Measurements from ENCODE around the gene CTIF. TPM values are rescaled to one million over a fixed set of nuclear protein-coding genes. Genes with fewer than 3 reads are reported as not detected.

The CTIF gene
- total RNA-seq, 4 donors from 2014 or later = 16.6 to 116 (median 34.5) TPM

DNA sequence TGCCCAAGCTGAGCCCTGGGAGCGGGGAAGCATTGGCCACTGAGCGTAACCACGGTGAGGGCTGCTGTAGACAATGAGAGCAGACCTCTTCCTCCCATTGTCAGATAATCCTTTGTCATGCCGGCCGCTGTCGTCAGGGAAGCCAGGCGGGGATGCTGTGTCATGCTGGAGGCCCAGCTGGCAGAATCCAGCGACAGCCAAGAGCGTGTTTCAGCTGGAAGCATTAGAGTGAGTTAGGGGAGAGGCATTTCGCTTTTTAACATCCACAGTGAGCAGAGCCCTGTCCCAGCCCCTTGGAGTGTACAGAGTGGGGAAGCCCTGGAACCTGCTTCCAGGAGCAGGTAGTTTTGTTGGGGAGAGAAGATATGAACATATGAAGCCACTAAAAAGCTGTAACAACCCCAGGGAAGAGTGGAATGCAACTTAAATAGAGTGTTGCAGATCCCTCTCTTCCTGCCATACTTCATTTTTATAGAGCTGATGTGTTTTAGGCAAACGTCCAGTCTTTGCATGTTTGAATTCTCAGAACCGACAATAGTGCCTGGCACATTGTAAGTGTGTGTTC lies 7.0 kb downstream of the CTIF start:
- Histone ChIP-seq H3K4me1 (peaks cover 0 to 21% (median 2%) of the 10 kb centered on the region in 4 donors), H3K27ac (peak overlapping the region in 2 of 4 donors; percentile 8 to 45)
- DNase-seq = no peak

DNA sequence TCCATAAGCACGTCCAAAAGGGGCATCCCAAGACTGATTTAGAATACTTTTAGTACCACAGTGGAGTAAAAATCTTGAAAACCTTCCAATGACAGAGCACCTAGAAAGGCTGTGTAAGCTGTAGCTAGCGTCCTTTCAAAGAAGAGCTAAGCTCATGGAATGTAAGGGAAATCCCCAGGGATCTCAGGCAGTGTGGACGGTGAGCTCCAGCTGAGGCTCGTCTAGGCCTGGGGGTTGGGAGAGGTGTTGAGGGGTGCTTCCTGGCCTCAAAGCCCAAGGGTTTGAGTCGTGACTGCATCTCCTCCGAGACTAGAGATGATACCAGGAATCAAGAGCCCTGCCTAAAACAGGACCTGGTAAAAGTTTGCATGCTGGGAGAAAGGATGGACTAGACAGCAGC lies 7.6 kb downstream of the CTIF start:
- Histone ChIP-seq H3K27ac (peak overlapping the region in 1 of 4 donors; percentile 45), H3K36me3 (no peaks in the 10 kb centered on the region), H3K4me3 (no peak overlapping the region), H3K27me3 (no peaks in the 10 kb centered on the region), H3K9me3 (no peaks in the 10 kb centered on the region), H3K4me1 (peaks cover 0 to 21% (median 2%) of the 10 kb centered on the region in 4 donors)
- no peak for DNase-seq
- TF ChIP-seq, protein P1, sequence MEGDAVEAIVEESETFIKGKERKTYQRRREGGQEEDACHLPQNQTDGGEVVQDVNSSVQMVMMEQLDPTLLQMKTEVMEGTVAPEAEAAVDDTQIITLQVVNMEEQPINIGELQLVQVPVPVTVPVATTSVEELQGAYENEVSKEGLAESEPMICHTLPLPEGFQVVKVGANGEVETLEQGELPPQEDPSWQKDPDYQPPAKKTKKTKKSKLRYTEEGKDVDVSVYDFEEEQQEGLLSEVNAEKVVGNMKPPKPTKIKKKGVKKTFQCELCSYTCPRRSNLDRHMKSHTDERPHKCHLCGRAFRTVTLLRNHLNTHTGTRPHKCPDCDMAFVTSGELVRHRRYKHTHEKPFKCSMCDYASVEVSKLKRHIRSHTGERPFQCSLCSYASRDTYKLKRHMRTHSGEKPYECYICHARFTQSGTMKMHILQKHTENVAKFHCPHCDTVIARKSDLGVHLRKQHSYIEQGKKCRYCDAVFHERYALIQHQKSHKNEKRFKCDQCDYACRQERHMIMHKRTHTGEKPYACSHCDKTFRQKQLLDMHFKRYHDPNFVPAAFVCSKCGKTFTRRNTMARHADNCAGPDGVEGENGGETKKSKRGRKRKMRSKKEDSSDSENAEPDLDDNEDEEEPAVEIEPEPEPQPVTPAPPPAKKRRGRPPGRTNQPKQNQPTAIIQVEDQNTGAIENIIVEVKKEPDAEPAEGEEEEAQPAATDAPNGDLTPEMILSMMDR (IDR thresholded peaks at IDR 0.05) = no peak
- TF ChIP-seq POLR2A (IDR thresholded peaks at IDR 0.05) = no peak

More for the DNA sequence above, 7.0 kb downstream of the CTIF start:
- H3K9me3 ChIP-seq = no peaks in the 10 kb centered on the region
- H3K36me3 ChIP-seq = no peaks in the 10 kb centered on the region
- H3K27me3 ChIP-seq = no peaks in the 10 kb centered on the region
- H3K4me3 ChIP-seq = no peak overlapping the region
- TF ChIP-seq, protein P1 (IDR thresholded peaks at IDR 0.05) = no peak
- TF ChIP-seq POLR2A (IDR thresholded peaks at IDR 0.05) = no peak

DNA sequence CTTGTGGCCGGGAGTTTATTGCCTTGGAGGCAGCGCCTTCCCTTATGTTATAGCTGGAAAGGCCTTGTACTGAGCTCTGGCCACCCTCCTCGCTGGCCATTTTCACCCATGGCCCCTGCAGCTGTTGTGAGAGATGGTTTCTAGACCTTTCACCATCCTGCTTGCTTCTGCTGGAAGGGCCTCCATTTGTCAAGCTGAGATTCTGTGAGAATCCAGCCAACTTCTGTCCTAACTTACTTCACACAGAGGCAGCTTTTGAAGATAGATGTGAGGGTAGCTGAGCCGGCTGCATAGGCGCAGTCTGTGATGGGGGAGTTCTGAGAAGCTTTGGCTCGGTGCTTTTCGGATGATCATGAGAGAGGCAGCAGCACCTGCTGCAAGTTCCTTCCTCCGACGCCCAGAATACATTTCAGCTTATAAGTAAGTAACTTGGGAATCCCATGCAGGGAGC lies 8.7 kb downstream of the CTIF start:
- no peaks in the 10 kb centered on the region for H3K36me3 ChIP-seq
- TF ChIP-seq, protein P1 (IDR thresholded peaks at IDR 0.05) = no peak
- TF ChIP-seq POLR2A (IDR thresholded peaks at IDR 0.05) = no peak
- H3K27ac ChIP-seq = peak overlapping the region in 2 of 4 donors; percentile 25 to 43
- H3K4me1 ChIP-seq = peaks cover 0 to 16% (median 2%) of the 10 kb centered on the region in 4 donors
- no peak for DNase-seq
- H3K9me3 ChIP-seq = no peaks in the 10 kb centered on the region
- H3K4me3 ChIP-seq = no peak overlapping the region
- H3K27me3 ChIP-seq = no peaks in the 10 kb centered on the region

DNA sequence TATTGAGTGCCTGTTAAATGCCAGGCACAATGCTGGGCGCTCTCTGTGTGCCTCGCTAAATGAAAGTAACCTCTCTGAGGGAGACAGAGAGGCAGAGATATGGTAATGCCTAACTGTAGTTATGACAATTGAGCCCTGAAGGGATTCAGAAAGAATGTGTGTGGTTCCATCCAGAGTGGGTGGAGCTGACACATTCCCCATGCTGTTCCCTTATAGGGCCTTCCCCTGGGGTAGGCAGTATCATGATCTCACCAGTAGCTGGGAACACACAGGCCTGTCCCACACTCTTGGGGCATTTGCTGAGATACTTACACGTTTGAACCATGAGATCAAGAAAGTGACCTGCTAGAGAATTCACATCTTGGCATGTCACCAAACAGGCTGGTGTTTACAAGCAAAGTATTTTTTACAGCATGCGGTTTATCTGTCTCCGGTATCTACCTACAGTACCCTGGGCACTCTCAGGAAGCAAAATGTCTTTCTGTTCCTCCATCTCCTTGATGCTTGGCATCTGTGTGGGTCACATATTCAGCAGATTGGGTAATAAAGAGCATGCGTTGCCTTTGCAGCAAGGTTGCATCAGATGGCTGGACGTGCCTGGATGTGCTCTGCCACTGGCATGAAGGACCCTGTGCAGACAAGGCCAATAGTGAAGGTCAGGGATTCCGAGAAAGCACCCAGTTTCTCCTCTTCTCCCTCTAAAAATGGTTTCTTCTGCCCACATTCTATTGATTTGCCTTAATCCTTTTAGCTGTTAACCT lies 9.4 kb downstream of the CTIF start:
- Histone ChIP-seq H3K4me3 (no peak overlapping the region), H3K36me3 (no peaks in the 10 kb centered on the region), H3K9me3 (no peaks in the 10 kb centered on the region), H3K4me1 (peaks cover 0 to 16% (median 2%) of the 10 kb centered on the region in 4 donors), H3K27ac (peak overlapping the region in 2 of 4 donors; percentile 25 to 43), H3K27me3 (no peaks in the 10 kb centered on the region)
- TF ChIP-seq, protein P1 (IDR thresholded peaks at IDR 0.05) = no peak
- TF ChIP-seq POLR2A (IDR thresholded peaks at IDR 0.05) = no peak
- DNase-seq = no peak

DNA sequence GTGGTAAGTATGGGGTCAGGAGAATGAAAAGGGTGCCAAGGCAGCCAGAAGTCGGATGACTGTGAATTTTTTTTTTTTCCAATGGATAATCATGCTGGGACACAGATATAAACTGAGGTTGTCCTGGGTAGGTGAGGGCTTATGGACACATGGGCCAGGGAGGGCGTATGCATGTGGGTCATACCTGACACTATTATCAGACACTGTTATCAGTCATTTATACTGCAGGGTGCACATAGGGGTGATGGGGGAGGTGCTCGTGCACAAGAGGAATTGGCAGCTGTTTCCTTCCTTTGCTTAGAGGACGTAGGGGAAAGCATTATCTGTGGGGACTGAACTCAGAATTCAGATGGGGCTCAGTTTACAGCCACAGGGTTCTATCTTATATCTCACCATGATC lies 10.1 kb downstream of the CTIF start:
- Histone ChIP-seq H3K36me3 (no peaks in the 10 kb centered on the region), H3K9me3 (no peaks in the 10 kb centered on the region), H3K4me3 (no peak overlapping the region), H3K27ac (peak overlapping the region in 1 of 4 donors; percentile 43), H3K27me3 (no peaks in the 10 kb centered on the region), H3K4me1 (peaks cover 0 to 16% (median 2%) of the 10 kb centered on the region in 4 donors)
- TF ChIP-seq, protein P1 (IDR thresholded peaks at IDR 0.05) = no peak
- TF ChIP-seq POLR2A (IDR thresholded peaks at IDR 0.05) = no peak
- DNase-seq = no peak
